Breast epithelium (tissue), 4 donors: ENCODE measurements around the gene NFIL3. TPM values are rescaled to one million over a fixed set of nuclear protein-coding genes. Genes with fewer than 3 reads are reported as not detected.

Source experiments
- DNase-seq, 2 donors: peaks; one replicate each; pipeline ENCODE4 v3.0.0-alpha.2; 2019; ENCODE audit warnings: low spot score in 2 of 2
- H3K27ac ChIP-seq, 2 donors: fragments of 200-600 bp; sonication (generic) in 1 of 2; one replicate each; pipeline ENCODE4 v1.5.1; 2016 to 2019; ENCODE audit warnings: mild to moderate bottlenecking in 1 of 2
- H3K27me3 ChIP-seq, 2 donors: fragments of 200-600 bp; sonication (generic) in 1 of 2; one replicate each; pipeline versions ENCODE4 v1.5.1 to v1.6.0; 2017 to 2019; ENCODE audit warnings: control low read depth in 1 of 2, mild to moderate bottlenecking in 1 of 2
- H3K36me3 ChIP-seq: fragments of 200-600 bp; one replicate; pipeline ENCODE4 v1.5.1; 2019
- H3K4me1 ChIP-seq, 2 donors: fragments of 200-600 bp; sonication (generic); one replicate each; pipeline ENCODE4 v1.5.1; 2016 to 2019; ENCODE audit warnings: control low read depth in 1 of 2
- H3K4me3 ChIP-seq, 3 donors: fragments of 200-600 bp; sonication (generic); 1 replicate in 2 of 3; 2 replicates in 1 of 3; pipeline ENCODE4 v1.5.1; 2016 to 2019; ENCODE audit warnings: mild to moderate bottlenecking in 3 of 3, moderate library complexity in 2 of 3
- H3K9me3 ChIP-seq, 2 donors: fragments of 200-600 bp; sonication (generic) in 1 of 2; one replicate each; pipeline ENCODE4 v1.5.1; 2016 to 2019; ENCODE audit warnings: control low read depth in 1 of 2
- POLR2A ChIP-seq: fragments of 450-650 bp; IDR thresholded peaks from one replicate; pipeline ENCODE4 v1.6.1; 2016; ENCODE audit warnings: antibody characterized with exemption, mild to moderate bottlenecking, moderate library complexity
- POLR2AphosphoS5 ChIP-seq, 3 donors: sonication (generic); formaldehyde crosslinking; IDR thresholded peaks; one replicate each; pipeline ENCODE4 v1.6.1; 2017; ENCODE audit warnings: antibody characterized with exemption in 3 of 3
- intact Hi-C: fragments of 100-400 bp; cut with DNase I; formaldehyde crosslinking; loops from one replicate; pipeline ENCODE4 v1.15.1; 2023; ENCODE audit warnings: low total_unique reads
- total RNA-seq, 3 donors: library from RNA; depleted of rRNA; stranded (reverse); fragments of >200 nt; gene quantifications; one replicate each; pipeline ENCODE4 v1.1.0, GENCODE V29; 2016
- TF ChIP-seq, protein P1 (sequence below), 3 donors: fragments of 450-650 bp; IDR thresholded peaks; one replicate each; pipeline ENCODE4 v1.5.1; 2016 to 2017; ENCODE audit warnings: antibody characterized with exemption in 3 of 3, mild to moderate bottlenecking in 3 of 3, moderate library complexity in 3 of 3

Gene NFIL3
- total RNA-seq, 3 donors from 2014 or later: 65.1 to 87.2 (median 74.9) TPM

DNA sequence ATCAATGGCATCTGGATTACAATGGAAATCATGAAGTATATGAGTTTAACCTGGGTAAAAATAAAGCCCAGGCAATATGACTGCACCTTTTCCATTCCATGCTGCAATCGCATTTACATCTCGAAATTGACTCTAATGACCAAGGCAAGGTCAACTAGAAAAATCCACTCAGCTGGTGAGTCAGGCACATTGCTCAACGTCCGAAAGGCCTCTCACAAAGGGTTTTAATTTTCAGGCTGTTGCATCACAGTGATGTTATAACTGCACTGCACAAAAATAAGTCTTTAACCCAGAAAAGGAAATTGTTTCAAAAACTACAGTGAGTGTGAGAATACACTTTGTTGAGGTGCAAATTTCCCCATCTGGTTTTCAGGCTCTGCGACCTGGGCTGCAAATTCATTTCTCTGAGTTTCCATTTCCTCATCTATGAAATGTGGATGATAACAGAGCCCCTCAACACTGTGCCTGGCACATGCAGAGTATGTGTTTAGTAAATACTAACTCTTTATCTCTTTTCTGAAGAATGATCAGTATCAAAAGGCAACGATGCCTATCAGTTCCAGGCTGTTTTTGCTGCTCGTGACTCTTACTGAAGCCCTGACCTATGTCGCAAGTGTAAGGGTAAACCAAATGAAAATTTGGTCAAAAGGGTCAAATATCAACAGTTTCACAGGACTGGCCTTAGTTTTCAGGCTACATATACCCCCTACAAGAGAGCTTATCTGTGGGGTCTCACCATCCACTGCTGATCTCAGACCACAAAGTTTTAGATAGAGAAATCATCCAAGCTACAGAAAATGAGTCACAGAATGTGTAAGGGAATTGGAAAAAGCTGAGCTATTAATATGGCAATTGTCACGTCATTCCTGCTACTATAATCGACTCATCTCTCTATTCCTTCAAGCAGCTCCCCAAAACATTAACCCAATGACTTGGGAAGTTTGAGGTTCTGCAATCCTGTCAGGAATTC is 4.1 kb downstream of the NFIL3 start:
- Histone ChIP-seq H3K27me3 (no peaks in the 10 kb centered on the region), H3K36me3 (no peaks in the 10 kb centered on the region), H3K4me1 (peaks cover 0 to 12% of the 10 kb centered on the region in 2 donors), H3K27ac (peak overlapping the region; percentile 73 to 93), H3K4me3 (peak overlapping the region in 2 of 3 donors; percentile 59 to 88), H3K9me3 (no peaks in the 10 kb centered on the region)
- intact Hi-C loops: loop anchor here (5.0 to 10.0 kb wide), 3 partner anchors 115 to 385 kb away; no protein-coding TSS in a partner anchor
- DNase-seq: peak in 1 of 2 donors; percentile 51
- TF ChIP-seq POLR2AphosphoS5 (IDR thresholded peaks at IDR 0.05): peak; percentile 67 to 85 (median 85)
- TF ChIP-seq POLR2A: no peak

DNA sequence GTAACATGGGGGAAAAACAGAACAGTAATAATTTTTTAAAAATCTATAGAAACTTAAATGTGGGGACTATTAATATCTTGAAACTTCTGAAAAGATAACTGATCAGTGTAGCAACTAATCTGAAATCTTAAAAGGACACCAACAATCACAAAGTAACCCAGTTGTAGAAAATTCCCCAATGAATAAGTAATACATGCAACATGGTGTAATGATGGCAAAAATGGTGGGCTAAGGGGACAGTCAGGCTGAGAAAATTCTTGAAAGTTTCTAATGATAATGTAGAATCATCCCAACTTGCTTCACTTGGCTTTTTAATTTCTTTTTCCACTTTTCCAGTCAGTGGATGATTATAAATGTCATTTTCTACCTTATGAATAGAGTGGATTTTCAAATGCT is 5.4 kb downstream of the NFIL3 start:
- intact Hi-C loops: no loop called here
- Histone ChIP-seq H3K4me1 (peaks cover 0 to 12% of the 10 kb centered on the region in 2 donors), H3K4me3 (peak overlapping the region in 1 of 3 donors; percentile 1), H3K36me3 (no peaks in the 10 kb centered on the region), H3K9me3 (no peaks in the 10 kb centered on the region), H3K27me3 (no peaks in the 10 kb centered on the region), H3K27ac (peak overlapping the region in 1 of 2 donors; percentile 18)
- TF ChIP-seq POLR2AphosphoS5 (IDR thresholded peaks at IDR 0.05) (no peak), POLR2A (no peak)
- TF ChIP-seq, protein P1, sequence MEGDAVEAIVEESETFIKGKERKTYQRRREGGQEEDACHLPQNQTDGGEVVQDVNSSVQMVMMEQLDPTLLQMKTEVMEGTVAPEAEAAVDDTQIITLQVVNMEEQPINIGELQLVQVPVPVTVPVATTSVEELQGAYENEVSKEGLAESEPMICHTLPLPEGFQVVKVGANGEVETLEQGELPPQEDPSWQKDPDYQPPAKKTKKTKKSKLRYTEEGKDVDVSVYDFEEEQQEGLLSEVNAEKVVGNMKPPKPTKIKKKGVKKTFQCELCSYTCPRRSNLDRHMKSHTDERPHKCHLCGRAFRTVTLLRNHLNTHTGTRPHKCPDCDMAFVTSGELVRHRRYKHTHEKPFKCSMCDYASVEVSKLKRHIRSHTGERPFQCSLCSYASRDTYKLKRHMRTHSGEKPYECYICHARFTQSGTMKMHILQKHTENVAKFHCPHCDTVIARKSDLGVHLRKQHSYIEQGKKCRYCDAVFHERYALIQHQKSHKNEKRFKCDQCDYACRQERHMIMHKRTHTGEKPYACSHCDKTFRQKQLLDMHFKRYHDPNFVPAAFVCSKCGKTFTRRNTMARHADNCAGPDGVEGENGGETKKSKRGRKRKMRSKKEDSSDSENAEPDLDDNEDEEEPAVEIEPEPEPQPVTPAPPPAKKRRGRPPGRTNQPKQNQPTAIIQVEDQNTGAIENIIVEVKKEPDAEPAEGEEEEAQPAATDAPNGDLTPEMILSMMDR (IDR thresholded peaks at IDR 0.05): no peak
- no peak for DNase-seq

DNA sequence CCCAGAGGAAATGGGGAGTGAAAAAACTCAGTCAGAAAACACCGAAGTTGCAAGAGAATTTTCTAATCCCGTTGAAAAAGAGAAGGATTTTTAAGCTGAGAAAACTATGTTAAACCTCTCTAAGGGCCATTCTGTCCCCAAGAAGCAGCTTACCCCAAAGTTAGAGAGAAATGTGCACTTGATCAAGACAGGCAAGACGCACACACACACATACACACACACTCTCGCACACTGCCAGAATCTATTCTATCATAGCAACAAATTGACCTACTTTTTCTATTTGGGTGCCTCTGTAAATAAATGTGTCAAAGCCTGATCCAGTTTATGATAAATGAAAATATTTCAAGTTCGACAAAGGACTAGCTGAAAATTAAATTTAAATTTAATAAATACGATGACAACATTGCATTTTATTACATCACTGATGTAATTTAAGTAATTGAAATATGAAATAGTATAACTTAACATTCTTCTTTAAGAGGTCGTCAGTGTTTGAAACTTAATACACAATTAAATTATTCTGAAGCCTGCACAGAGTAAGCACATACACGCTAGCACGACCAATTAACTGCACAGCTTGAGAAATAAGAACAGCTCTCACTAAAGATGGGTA is 5.9 kb downstream of the NFIL3 start:
- H3K27ac ChIP-seq: no peak overlapping the region
- intact Hi-C loops: no loop called here
- H3K9me3 ChIP-seq: no peaks in the 10 kb centered on the region
- peaks cover 0 to 12% of the 10 kb centered on the region in 2 donors for H3K4me1 ChIP-seq
- H3K36me3 ChIP-seq: no peaks in the 10 kb centered on the region
- H3K4me3 ChIP-seq: peak overlapping the region in 1 of 3 donors; percentile 32
- TF ChIP-seq, protein P1 (IDR thresholded peaks at IDR 0.05): no peak
- TF ChIP-seq POLR2A (no peak), POLR2AphosphoS5 (IDR thresholded peaks at IDR 0.05) (no peak)
- DNase-seq: no peak
- H3K27me3 ChIP-seq: no peaks in the 10 kb centered on the region

DNA sequence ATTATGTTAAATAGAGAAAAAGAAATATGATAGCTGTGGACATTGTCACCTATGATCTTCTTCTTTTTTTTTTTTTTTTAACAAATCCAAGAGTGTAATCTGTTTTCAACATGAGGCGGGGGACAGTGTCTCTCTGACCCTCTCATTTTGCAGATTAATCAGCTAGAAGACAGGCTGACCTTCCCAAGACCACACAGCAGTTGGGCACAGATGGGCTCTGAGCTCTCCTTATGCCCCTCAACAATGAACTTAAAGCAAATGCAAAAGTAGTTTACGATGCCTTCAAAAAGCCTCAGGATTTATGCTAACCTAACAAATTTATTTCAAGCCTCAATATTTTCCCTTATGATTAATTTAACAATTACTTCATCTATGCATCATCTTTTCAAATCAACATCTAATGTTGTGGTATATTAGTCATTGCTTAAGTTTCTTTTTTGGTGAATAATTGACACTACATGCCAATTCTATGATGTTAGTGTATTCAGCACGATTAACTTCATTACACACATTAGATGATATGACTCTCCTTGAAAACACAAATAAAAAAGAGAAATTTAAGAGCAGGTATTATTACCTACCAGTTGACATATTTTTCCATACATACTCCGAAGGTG is 7.4 kb downstream of the NFIL3 start:
- Histone ChIP-seq H3K27ac (no peak overlapping the region), H3K27me3 (no peaks in the 10 kb centered on the region), H3K4me1 (peaks cover 0 to 12% of the 10 kb centered on the region in 2 donors), H3K36me3 (no peaks in the 10 kb centered on the region), H3K4me3 (no peak overlapping the region), H3K9me3 (no peaks in the 10 kb centered on the region)
- TF ChIP-seq POLR2A: no peak
- TF ChIP-seq, protein P1 (IDR thresholded peaks at IDR 0.05): no peak
- TF ChIP-seq POLR2AphosphoS5 (IDR thresholded peaks at IDR 0.05): no peak
- no peak for DNase-seq
- intact Hi-C loops: no loop called here

DNA sequence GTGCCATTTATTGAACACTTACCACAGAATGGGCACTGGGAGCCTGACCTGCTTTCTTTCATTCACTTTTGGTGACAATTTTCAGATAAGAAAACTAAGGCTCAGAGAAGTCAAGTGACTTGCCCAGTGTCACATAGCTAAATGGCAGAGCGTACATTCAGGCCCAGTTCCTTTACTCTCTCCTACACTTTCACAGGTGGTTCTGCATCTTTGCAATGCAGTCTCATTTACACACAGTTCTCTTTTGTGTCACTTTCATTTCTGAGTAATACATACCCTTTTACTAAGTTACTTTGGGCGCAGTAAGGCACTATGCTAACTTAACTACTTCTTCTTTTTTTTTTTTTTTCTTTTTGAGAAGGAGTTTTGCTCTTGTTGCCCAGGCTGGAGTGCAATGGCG is 8.3 kb downstream of the NFIL3 start:
- TF ChIP-seq, protein P1 (IDR thresholded peaks at IDR 0.05): no peak
- TF ChIP-seq POLR2AphosphoS5 (IDR thresholded peaks at IDR 0.05): no peak
- peaks cover 1% of the 10 kb centered on the region for H3K36me3 ChIP-seq
- peaks cover 0 to 12% of the 10 kb centered on the region in 2 donors for H3K4me1 ChIP-seq
- no peaks in the 10 kb centered on the region for H3K9me3 ChIP-seq
- no peak overlapping the region for H3K27ac ChIP-seq
- no peak overlapping the region for H3K4me3 ChIP-seq
- intact Hi-C loops: no loop called here
- no peaks in the 10 kb centered on the region for H3K27me3 ChIP-seq
- DNase-seq: no peak
